Hippocampal formation (tissue), 2 donors: ENCODE results near the gene RAPGEF1.

Source experiments
- DNase-seq, 2 donors: peaks; one replicate each; lab custom pipeline; 2025; lab: John Stamatoyannopoulos, UW

The RAPGEF1 gene

DNA sequence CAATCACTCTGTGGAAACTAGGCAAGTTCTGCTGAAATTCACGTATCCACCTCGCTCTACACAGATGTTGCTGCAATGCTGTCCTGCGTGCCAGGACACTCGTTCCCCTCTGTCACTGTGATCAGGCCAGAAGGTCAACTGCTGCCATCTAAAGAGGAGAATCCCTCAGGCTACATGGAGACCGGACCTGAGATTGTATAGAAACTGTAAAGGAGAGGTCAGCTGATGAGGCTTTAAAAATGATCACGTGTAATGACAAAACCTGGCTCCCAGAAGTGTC lies 114.4 kb downstream of the RAPGEF1 start:
- DNase-seq: no peak

DNA sequence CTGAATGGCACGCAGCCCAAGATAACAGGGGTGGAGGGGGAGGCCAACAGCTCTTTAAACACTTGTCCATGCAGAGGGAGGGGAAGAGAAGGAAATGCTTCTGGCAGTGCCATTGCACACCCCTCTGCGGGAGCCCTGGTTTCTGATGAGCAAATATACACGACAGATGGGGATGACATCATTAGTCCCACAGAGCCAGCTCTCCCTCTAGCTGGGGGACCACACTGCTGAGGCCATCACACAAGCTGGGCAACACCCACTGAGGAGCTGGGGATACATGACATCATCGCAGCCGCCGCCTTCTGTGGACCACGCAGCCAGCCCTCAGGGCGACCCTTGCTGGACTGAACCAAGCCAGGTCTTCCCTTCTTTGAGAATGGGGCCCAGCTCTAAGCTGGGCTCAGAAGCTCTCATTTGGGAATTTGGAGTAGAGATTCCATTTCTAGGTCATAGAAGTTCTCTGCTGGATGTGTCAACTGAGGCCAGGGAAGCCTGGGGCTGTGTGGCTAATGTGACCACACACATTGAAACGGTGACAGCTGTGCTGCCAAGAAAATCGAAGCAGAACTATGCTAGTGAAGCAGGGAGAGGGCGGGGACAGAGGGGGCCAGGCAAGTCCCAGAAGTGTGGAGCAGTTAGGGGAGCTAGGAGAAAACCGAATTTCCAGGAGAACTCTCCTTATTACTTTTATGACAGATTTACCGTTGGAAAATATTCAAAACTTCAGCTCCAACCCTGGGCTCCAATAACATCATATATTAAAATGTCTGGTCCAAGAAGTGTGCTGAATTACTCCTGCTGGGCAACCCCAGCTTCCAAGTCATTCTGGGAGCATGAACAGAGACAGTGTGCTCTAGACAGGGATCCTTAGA lies 115.0 kb downstream of the RAPGEF1 start:
- no peak for DNase-seq

GRCh38 chr9:131623655-131624330 lies 116.1 kb downstream of the RAPGEF1 start:
- DNase-seq: no peak

GRCh38 chr9:131622523-131622922 lies 117.4 kb downstream of the RAPGEF1 start:
- no peak for DNase-seq

DNA sequence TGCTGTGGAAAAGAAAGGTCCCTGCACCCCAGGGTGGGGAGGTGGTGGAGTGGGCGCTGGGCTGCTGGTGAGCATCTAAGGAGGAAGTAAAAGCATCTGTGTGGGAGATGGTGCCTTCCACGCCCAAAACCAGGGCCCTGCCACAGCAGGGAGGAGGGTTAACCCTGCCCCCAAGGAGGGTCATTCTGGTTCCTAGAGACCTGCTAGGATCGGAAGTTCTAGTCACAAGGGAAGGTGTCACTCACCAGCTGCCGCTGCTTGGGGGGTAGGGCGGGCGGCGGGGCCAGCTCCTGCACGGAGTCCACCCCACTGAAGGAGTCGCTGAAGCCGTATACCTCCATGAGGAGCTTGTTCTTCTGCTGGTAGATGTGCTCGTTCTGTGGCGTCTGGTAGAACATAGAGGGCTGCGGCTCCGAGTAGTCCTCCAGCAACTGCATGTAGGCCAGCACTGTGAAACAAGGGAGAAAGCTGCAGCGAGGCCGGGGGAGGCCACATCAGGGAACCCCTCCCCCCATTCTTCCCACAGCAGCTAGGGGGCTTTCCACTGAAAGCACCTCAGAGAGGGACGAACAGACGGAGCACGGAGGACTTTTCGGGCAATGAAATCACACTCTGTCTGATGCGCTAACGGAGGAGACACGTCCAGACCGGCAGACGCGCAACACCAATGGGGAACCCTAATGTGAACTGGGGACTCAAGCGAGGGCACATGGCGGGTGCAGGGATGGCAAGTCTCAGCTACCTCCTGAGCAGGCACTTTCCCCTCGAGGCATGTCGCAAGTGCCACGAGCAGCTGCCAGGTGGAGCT lies 118.1 kb downstream of the RAPGEF1 start:
- DNase-seq: no peak

DNA sequence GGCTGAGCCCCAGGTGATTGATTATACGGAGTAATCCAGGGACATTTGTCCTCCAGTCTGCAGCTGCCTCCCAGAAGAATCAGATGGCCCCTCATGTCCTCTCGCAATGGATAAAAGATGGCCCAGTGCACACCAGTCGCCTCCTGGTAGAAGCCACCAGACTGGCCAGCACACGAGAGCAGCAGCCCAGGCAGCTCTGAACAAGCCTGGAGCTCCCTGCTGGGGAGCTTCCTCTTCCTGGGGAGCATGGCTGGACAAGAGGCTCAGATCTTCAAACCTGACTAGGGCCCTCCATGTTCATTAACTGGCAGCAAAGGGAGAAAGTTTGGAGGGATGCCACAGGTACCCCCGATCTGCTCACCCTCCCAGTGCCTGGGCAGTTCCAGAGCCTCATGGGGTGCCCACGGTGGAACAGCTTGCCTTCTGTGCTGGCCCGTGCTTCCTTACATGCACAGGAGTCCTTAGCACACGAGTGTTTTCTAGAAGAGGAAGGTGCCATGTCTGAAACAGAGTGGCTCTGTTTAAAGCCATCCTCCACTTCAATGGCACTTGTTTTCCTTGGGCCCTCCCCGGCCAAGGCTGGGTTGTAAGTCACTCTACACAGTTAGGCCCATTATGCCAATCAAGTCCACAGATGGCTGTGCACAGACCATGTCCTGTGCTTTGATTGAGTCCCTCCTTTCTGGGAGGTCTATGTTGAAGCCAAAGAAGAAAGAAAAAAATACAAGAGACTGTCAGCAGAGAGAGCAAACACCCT lies 118.9 kb downstream of the RAPGEF1 start:
- DNase-seq: no peak

DNA sequence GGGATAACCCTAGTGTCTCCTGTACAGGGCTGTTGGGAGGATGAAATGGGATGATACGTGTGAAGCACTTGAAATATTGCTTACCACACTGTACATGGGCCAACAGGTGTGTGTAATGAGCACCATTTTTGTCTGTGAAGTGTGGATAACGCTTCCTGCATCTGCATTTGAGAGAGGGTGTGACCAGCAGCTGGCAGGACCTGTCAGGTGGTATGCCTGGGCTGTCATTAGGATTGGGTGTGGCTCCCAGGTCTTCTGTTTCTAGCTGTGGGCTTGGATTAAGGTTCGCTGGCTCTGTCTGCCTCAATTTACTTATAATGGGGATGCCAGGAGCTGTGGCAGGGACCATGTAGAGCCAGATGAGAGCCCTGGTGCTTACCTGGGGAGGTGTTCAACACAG lies 120.2 kb downstream of the RAPGEF1 start:
- DNase-seq: no peak

GRCh38 chr9:131618785-131619184 lies 121.1 kb downstream of the RAPGEF1 start:
- DNase-seq: no peak

- no peak for DNase-seq
Observed at GRCh38 chr9:131618071-131618479, 121.8 kb downstream of the RAPGEF1 start.

- no peak for DNase-seq
Observed at GRCh38 chr9:131617611-131618010, 122.3 kb downstream of the RAPGEF1 start.

DNA sequence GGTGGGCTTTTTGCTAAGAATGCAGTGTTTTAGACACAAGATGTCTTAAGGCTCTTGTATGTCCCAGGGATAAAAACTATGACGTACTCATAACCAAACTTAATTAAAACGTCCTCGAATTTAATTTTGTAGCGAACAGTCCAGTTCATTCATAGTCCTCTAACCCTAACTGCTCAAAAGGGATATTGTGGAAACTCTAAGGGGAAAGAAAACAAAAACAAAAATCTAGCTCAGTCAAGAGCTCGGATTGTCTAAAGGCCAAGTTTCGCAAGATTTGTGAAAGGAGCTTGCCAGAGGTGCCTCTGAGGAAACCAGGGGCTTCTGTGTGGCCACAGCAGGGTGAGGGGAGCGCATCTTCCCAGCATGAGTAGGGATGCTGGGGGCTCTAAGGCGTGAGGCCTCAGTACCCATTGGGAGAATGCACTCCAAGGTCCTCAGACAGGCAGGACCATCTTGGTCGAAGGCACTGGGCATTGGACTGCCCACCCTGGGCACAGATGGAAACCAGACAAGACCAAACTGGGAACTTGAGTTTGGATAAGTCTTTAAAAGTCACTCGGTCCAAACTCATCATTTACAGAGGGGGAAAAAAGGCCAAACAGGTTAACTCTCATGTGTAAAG lies 122.8 kb downstream of the RAPGEF1 start:
- DNase-seq: peak in 1 of 2 donors; percentile 17

DNA sequence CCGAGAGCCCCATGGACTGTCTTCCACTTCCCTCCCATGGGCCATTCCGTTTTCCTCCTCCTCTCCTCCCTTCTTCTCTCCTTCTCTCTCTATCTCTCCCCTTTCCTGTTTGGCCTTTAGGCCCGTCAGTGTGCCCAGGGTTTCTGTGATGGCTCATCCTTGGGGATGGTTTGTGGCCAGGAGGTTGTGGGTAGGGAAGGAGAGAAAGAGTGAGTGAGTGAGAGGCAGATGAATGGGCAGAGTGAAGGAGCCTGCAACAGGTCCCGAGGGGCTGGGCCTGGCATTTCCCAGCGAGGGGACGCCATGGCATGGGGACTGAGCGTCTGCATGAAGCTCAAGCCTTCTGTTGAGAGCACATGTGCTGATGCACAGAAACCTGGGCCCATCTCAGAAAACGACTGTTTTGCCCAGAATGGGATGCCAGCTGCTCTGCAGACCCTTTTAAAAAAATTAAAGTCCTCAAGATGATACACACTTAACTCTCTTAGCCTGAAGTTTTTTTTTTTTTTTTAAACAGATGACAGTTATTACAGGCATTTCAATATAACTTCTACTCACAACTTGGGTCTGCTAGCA lies 125.4 kb downstream of the RAPGEF1 start:
- no peak for DNase-seq

DNA sequence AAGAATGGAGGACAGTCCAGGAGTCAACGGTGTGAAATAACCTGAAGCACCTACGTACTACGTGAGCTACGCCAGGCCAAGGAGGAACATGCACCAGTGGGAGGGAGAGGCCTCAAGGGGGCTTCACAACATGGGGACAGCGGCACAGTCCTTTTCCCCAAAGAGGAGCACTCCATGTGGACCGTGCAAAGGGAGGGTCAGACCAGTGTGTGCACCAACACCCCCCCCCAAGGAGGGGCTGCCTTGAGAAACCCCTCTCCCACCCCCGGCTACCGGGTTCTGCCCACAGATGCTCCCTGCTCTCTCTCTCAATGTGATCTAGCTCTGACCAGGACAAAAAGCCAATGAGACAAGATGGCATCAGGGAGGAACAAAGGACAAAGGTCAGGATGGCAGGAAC lies 126.0 kb downstream of the RAPGEF1 start:
- DNase-seq: no peak

GRCh38 chr9:131612851-131613250 lies 127.0 kb downstream of the RAPGEF1 start:
- no peak for DNase-seq

GRCh38 chr9:131611586-131612315 lies 128.1 kb downstream of the RAPGEF1 start:
- DNase-seq: no peak

DNA sequence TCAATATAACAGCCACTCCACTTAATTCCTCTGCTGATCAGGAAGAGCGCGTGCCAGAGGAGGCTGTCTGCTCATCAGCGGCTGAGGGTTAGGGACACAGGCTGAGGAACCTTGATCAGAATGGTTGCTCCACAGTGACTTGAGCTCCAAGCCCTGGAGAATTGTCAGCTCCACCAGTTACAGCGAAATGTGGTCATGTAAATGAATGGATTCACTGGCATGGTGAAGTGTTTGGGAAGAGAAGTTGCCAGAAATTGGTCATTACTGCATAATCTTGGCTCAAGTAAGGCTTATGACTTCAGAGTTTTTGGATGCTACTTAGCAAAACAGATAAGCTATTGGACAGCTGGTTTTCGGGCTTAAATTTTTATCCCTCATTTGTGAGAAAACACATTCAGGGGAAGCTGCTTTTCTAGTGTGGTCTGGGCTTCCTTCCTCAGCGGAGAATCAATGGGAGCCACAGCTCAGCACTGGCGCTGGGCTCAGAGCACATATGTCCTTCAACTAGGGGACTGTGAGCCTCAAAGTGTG lies 129.6 kb downstream of the RAPGEF1 start:
- no peak for DNase-seq

DNA sequence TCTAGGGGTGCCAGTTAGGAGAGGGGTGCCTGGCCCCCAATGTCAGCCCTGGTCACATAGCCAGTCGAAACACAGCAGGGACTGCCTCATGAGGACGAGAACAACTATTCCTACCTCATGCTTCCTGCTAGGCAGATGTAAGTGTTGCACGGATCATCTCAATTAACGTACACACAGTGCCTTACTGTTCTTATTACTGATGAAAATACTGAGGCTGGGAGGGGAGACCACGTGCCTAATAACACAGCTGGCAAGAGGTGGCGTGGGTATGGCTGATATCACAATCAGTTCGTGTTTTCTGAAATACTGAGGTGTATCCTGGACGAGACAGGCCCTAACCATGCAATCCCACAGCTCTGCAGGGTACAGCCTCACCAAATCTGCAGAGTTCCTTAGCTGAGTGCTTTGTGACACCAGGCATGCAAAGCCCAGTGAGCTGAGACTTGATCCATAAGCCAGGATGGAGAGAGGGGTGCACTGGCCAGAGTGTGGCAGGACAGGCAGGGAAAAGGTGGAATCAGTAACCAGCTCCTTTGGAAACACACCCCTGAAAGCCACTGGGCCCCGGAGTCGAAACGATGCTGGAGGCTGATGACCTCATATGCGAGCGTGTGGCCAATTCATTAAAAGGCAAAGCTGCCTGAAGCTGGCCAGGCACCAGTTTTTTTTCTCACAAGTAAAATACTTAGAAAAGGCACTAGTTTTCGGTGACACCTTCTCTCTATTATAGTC lies 130.6 kb downstream of the RAPGEF1 start:
- DNase-seq: peak in 1 of 2 donors; percentile 28

- DNase-seq: peak in 1 of 2 donors; percentile 38
Observed at GRCh38 chr9:131608493-131609037, 131.3 kb downstream of the RAPGEF1 start.

DNA sequence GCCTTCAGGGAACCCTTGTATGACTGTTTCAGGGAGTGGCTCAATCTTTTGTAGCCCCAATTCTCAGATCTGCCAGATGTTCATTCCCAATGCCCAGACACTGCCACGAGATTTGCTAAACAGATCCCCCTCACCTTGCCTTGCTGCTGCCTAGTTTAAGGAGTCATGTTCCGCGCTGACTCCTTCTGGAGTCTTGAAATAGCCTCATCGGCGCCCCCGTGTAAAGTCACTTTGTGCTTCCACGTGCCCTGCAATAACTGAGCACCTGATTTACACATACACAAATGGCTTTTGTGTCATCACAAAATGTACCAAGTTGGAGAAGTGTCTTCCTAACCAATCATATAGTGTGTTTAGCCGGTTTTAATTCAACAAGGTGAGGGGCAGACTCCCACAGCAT lies 132.3 kb downstream of the RAPGEF1 start:
- no peak for DNase-seq
